ENCODE measurements around the gene FARP1. TPM values are rescaled to one million over a fixed set of nuclear protein-coding genes. Genes with fewer than 3 reads are reported as not detected.

FARP1 gene
- total and polyA plus RNA-seq, 2 of the 13 experiments (the other 11 are each of a cell fraction or from before 2014, with no cell fraction given) = 70.6 to 126 TPM

DNA sequence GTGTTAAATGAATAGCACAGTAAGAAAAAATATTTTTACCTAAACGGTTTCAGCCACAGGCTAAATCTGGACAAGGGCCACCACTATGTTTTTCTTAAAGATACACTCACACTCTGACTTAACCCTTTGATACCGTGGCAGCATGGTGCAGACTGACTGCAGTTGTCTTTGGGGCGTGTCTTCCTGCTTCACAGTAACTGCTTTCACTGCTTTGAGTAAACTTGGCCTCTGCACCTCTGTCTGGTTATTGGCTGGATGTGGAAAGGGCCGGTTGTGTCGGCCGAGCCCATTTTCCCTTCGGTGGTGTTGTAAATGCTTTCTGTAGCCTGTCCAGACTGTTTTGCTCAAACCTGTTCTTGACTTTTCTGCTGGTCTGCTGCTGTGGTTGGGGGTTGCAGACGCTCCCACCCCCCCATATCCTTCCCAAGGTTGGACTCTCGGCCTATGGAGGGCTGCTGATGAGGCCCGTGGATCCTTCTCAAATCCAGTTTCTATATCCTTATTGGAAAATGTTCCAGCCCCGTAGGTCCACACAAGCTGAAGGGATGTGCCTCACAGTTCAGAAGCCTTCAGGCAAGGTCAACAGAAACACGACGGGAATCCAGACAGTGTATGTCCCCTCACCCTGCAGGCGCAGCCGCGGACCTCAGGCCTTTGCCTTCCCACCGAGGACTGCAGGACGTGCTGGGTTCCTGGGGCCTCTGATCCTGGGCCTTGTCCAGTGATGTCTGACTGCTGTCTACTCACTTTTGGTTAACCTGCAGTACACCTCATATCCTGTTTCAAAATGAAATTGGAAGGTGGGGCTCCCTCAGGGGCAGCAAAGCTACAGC is 124.4 kb downstream of the FARP1 start (continued):
- TF ChIP-seq, protein P1, sequence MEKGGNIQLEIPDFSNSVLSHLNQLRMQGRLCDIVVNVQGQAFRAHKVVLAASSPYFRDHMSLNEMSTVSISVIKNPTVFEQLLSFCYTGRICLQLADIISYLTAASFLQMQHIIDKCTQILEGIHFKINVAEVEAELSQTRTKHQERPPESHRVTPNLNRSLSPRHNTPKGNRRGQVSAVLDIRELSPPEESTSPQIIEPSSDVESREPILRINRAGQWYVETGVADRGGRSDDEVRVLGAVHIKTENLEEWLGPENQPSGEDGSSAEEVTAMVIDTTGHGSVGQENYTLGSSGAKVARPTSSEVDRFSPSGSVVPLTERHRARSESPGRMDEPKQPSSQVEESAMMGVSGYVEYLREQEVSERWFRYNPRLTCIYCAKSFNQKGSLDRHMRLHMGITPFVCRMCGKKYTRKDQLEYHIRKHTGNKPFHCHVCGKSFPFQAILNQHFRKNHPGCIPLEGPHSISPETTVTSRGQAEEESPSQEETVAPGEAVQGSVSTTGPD (CRISPR knock-in tag; IDR thresholded peaks at IDR 0.05) = 0 out of 2 replicates have a peak, but pooled peaks have one; percentile 16
- TF ChIP-seq SOX6 (IDR thresholded peaks at IDR 0.05) (no peak), SOX6 (CRISPR knock-in tag; IDR thresholded peaks at IDR 0.05) (peak; percentile 83), CBX1 (IDR thresholded peaks at IDR 0.05; ENCODE audit: low read depth) (peak; percentile 4), ARNTL (CRISPR knock-in tag; IDR thresholded peaks at IDR 0.05) (peak; percentile 49; the same call in 1 of the 2 replicates), RBFOX2 (IDR thresholded peaks at IDR 0.05; ENCODE audit: low read depth, low read length) (peak; percentile 73), MEIS1 (CRISPR knock-in tag; IDR thresholded peaks at IDR 0.05; ENCODE audit: borderline replicate concordance) (0 out of 2 replicates have a peak, but pooled peaks have one; percentile 48), SAFB2 (CRISPR knock-in tag; IDR thresholded peaks at IDR 0.05; ENCODE audit: borderline replicate concordance, low read depth) (no peak), POLR2AphosphoS2 (IDR thresholded peaks at IDR 0.05; ENCODE audit: low read depth, low read length) (no peak; the same call in 1 of the 2 replicates), KAT2B (IDR thresholded peaks at IDR 0.05; ENCODE audit: borderline replicate concordance, low read depth, low read length) (no peak), TBL1XR1 (IDR thresholded peaks at IDR 0.05; ENCODE audit: borderline replicate concordance, low read length, partially characterized antibody) (no peak), FOXJ3 (CRISPR knock-in tag; IDR thresholded peaks at IDR 0.05; ENCODE audit: borderline replicate concordance) (peak; percentile 62; the same call in 1 of the 2 replicates), NFIC (IDR thresholded peaks at IDR 0.05; ENCODE audit: low read length) (0 out of 2 replicates have a peak, but pooled peaks have one; percentile 13), ISL2 (CRISPR knock-in tag; IDR thresholded peaks at IDR 0.05) (peak; percentile 53), ZNF572 (CRISPR knock-in tag; IDR thresholded peaks at IDR 0.05) (peak; percentile 55; the same call in 1 of the 2 replicates), MIXL1 (CRISPR knock-in tag; IDR thresholded peaks at IDR 0.05) (peak; percentile 43), EED (CRISPR knock-in tag; IDR thresholded peaks at IDR 0.05) (no peak), ETV6 (CRISPR knock-in tag; conservative IDR thresholded peaks at IDR 0.05) (0 out of 2 replicates have a peak, but pooled peaks have one; percentile 19)
- TF ChIP-seq, protein P2, sequence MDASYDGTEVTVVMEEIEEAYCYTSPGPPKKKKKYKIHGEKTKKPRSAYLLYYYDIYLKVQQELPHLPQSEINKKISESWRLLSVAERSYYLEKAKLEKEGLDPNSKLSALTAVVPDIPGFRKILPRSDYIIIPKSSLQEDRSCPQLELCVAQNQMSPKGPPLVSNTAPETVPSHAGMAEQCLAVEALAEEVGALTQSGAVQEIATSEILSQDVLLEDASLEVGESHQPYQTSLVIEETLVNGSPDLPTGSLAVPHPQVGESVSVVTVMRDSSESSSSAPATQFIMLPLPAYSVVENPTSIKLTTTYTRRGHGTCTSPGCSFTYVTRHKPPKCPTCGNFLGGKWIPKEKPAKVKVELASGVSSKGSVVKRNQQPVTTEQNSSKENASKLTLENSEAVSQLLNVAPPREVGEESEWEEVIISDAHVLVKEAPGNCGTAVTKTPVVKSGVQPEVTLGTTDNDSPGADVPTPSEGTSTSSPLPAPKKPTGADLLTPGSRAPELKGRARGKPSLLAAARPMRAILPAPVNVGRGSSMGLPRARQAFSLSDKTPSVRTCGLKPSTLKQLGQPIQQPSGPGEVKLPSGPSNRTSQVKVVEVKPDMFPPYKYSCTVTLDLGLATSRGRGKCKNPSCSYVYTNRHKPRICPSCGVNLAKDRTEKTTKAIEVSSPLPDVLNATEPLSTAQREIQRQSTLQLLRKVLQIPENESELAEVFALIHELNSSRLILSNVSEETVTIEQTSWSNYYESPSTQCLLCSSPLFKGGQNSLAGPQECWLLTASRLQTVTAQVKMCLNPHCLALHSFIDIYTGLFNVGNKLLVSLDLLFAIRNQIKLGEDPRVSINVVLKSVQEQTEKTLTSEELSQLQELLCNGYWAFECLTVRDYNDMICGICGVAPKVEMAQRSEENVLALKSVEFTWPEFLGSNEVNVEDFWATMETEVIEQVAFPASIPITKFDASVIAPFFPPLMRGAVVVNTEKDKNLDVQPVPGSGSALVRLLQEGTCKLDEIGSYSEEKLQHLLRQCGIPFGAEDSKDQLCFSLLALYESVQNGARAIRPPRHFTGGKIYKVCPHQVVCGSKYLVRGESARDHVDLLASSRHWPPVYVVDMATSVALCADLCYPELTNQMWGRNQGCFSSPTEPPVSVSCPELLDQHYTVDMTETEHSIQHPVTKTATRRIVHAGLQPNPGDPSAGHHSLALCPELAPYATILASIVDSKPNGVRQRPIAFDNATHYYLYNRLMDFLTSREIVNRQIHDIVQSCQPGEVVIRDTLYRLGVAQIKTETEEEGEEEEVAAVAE (CRISPR knock-in tag; IDR thresholded peaks at IDR 0.05; ENCODE audit: borderline replicate concordance) = 0 out of 2 replicates have a peak, but pooled peaks have one; percentile 11
- TF ChIP-seq, protein P3, sequence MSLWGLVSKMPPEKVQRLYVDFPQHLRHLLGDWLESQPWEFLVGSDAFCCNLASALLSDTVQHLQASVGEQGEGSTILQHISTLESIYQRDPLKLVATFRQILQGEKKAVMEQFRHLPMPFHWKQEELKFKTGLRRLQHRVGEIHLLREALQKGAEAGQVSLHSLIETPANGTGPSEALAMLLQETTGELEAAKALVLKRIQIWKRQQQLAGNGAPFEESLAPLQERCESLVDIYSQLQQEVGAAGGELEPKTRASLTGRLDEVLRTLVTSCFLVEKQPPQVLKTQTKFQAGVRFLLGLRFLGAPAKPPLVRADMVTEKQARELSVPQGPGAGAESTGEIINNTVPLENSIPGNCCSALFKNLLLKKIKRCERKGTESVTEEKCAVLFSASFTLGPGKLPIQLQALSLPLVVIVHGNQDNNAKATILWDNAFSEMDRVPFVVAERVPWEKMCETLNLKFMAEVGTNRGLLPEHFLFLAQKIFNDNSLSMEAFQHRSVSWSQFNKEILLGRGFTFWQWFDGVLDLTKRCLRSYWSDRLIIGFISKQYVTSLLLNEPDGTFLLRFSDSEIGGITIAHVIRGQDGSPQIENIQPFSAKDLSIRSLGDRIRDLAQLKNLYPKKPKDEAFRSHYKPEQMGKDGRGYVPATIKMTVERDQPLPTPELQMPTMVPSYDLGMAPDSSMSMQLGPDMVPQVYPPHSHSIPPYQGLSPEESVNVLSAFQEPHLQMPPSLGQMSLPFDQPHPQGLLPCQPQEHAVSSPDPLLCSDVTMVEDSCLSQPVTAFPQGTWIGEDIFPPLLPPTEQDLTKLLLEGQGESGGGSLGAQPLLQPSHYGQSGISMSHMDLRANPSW (CRISPR knock-in tag; IDR thresholded peaks at IDR 0.05; ENCODE audit: borderline replicate concordance) = 0 out of 2 replicates have a peak, but pooled peaks have one; percentile 44

Measured in HepG2 (cell line).